ENCODE data around the gene HUNK.

GRCh38 chr21:31829736-31830472 is 42.9 kb upstream of the HUNK start:
- TF ChIP-seq GATA2 (IDR thresholded peaks at IDR 0.05; ENCODE audit: low read depth, low read length) (no peak), GATA3 (IDR thresholded peaks at IDR 0.05; ENCODE audit: low read depth, low read length) (no peak)

All from SH-SY5Y (cell line).